Endothelial cell (in vitro differentiated cells): ENCODE measurements around the gene IFRD2. TPM values are rescaled to one million over a fixed set of nuclear protein-coding genes. Genes with fewer than 3 reads are reported as not detected.
"Not testable (repeated sequence)": the region's sequence is repeated elsewhere in the genome, so short reads cannot be mapped to it uniquely, and the experiment has no call there.

Experiments
- DNase-seq: peaks from one replicate; pipeline ENCODE4 v3.0.0; 2021; ENCODE audit warnings: low spot score
- H3K27ac Mint-ChIP-seq: one replicate; pipeline ENCODE4 v1.8.0; 2021; ENCODE audit warnings: mixed read lengths, inconsistent platforms; ENCODE audit not compliant: unreplicated experiment
- H3K27me3 Mint-ChIP-seq: one replicate; pipeline ENCODE4 v1.8.0; 2021; ENCODE audit warnings: mild to moderate bottlenecking, moderate library complexity, mixed read lengths, inconsistent platforms; ENCODE audit not compliant: unreplicated experiment
- H3K36me3 Mint-ChIP-seq: one replicate; pipeline ENCODE4 v1.8.0; 2021; ENCODE audit warnings: mild to moderate bottlenecking, low read depth, mixed read lengths, inconsistent platforms; ENCODE audit not compliant: unreplicated experiment
- H3K4me1 Mint-ChIP-seq: one replicate; pipeline ENCODE4 v1.8.0; 2021; ENCODE audit warnings: mild to moderate bottlenecking, mixed read lengths, inconsistent platforms; ENCODE audit not compliant: unreplicated experiment
- H3K4me3 Mint-ChIP-seq: one replicate; pipeline ENCODE4 v1.8.0; 2021; ENCODE audit warnings: mild to moderate bottlenecking, mixed read lengths, inconsistent platforms; ENCODE audit not compliant: unreplicated experiment
- H3K9me3 Mint-ChIP-seq: one replicate; pipeline ENCODE4 v1.8.0; 2021; ENCODE audit warnings: mixed read lengths, inconsistent platforms; ENCODE audit not compliant: unreplicated experiment
- CTCF ChIP-seq: fragments of 200-600 bp; sonication (generic); IDR thresholded peaks from one replicate; pipeline ENCODE4 v1.5.0; 2021; ENCODE audit warnings: antibody characterized with exemption; ENCODE audit not compliant: unreplicated experiment
- total RNA-seq: library from RNA; stranded (reverse); fragmentation: NEBNext Ultra II Directional; extraction: Animal tissue kit (Norgen Biotek cat#: 25700); gene quantifications from one replicate; pipeline ENCODE4 v1.2.1, GENCODE V29; 2021; ENCODE audit not compliant: unreplicated experiment

IFRD2 gene
- total RNA-seq, 1 donor from 2014 or later: 43.2 TPM

- Mint-ChIP-seq H3K27ac (no peak overlapping the region), H3K4me3 (no peak overlapping the region), H3K36me3 (peaks cover 10% of the 10 kb centered on the region), H3K4me1 (peaks cover 6% of the 10 kb centered on the region), H3K27me3 (peaks cover 16% of the 10 kb centered on the region), H3K9me3 (no peaks in the 10 kb centered on the region)
- TF ChIP-seq CTCF: no peak
- no peak for DNase-seq
These were observed 5.7 kb downstream of the IFRD2 start for GRCh38 chr3:50286322-50287227.

- not testable (repeated sequence) for H3K9me3 Mint-ChIP-seq, H3K4me3 Mint-ChIP-seq, H3K36me3 Mint-ChIP-seq, H3K4me1 Mint-ChIP-seq, DNase-seq, H3K27ac Mint-ChIP-seq
- peaks cover 11% of the 10 kb centered on the region for H3K27me3 Mint-ChIP-seq
These were observed 8.1 kb downstream of the IFRD2 start for GRCh38 chr3:50284121-50284520.

GRCh38 chr3:50279255-50280016 lies 12.8 kb downstream of the IFRD2 start:
- DNase-seq: no peak
- Mint-ChIP-seq H3K36me3 (no peaks in the 10 kb centered on the region), H3K4me1 (peaks cover 5% of the 10 kb centered on the region), H3K9me3 (no peaks in the 10 kb centered on the region), H3K27ac (no peak overlapping the region), H3K27me3 (peaks cover 10% of the 10 kb centered on the region), H3K4me3 (no peak overlapping the region)
- TF ChIP-seq CTCF: no peak

- H3K4me1 Mint-ChIP-seq: peaks cover 9% of the 10 kb centered on the region
- H3K4me3 Mint-ChIP-seq: no peak within 1 kb of the TSS
- TF ChIP-seq CTCF: no peak
- H3K36me3 Mint-ChIP-seq: no peaks in the 10 kb centered on the region
- peaks cover 13% of the 10 kb centered on the region for H3K27me3 Mint-ChIP-seq
- no peak for DNase-seq
- no peak within 1 kb of the TSS for H3K27ac Mint-ChIP-seq
- H3K9me3 Mint-ChIP-seq: no peaks in the 10 kb centered on the region
These were observed 13.4 kb downstream of the IFRD2 start, which contains the start of gene LSMEM2 for GRCh38 chr3:50278880-50279224. Gene LSMEM2, plus strand, starts transcription at chr3:50279087. Its CDS starts 27 bp downstream, at chr3:50279114.

GRCh38 chr3:50278123-50278879 lies 13.9 kb downstream of the IFRD2 start:
- Mint-ChIP-seq H3K4me3 (no peak overlapping the region), H3K27ac (no peak overlapping the region), H3K36me3 (no peaks in the 10 kb centered on the region), H3K9me3 (no peaks in the 10 kb centered on the region), H3K4me1 (peaks cover 9% of the 10 kb centered on the region), H3K27me3 (peaks cover 13% of the 10 kb centered on the region)
- DNase-seq: no peak
- no peak for TF ChIP-seq CTCF
